Activated T-cell treated with anti-CD3 and anti-CD28 coated beads, Interleukin-2, amount 50 U/mL, for 48 hours (primary cell): Measurements from ENCODE around the gene C2orf42.
"Not testable (repeated sequence)": the region's sequence is repeated elsewhere in the genome, so short reads cannot be mapped to it uniquely, and the experiment has no call there.

Source experiments
- DNase-seq, 2 experiments: peaks; one replicate each; pipeline ENCODE4 v3.0.0-alpha.2; 2020

The C2orf42 gene

DNA sequence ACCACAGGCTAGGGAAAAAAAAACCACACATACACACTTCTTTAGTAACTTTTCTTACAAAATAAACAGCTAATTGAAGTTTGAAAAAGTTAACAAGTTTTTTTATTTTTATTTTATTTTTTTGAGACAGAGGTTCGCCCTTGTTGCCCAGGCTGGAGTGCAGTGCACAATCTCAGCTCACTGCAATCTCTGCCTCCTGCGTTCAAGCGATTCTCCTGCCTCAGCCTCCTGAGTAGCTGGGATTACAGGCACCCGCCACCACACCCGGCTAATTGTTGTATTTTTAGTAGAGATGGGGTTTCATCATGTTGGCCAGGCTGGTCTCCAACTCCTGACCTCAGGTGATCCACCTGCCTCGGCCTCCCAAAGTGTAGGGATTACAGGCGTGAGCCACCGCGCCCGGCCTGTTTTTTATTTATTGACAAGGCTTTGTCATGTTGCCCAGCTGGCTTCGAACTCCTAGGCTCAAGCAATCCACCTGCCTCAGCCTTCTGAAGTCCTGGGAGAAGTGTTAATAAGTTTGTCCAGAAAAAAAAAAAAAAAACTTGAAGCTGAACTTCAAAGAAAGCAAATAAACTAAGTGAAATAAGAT is 21.1 kb downstream of the C2orf42 start:
- not testable (repeated sequence) for DNase-seq

- DNase-seq = no peak
These were observed 29.7 kb downstream of the C2orf42 start for GRCh38 chr2:70161069-70161534.

GRCh38 chr2:70160545-70160944 is 30.3 kb downstream of the C2orf42 start:
- no peak for DNase-seq

DNA sequence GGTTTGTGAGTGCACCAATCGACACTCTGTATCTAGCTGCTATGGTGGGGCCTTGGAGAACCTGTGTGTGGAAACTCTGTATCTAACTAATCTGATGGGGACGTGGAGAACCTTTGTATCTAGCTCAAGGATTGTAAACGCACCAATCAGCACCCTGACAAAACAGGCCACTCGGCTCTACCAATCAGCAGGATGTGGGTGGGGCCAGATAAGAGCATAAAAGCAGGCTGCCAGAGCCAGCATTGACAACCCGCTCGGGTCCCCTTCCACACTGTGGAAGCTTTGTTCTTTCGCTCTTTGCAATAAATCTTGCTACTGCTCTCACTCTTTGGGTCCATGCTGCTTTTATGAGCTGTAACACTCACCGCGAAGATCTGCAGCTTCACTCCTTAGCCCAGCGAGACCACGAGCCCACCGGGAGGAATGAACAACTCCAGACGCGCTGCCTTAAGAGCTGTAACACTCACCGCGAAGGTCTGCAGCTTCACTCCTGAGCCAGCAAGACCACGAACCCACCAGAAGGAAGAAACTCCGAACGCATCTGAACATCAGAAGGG is 41.6 kb downstream of the C2orf42 start:
- not testable (repeated sequence) for DNase-seq

DNA sequence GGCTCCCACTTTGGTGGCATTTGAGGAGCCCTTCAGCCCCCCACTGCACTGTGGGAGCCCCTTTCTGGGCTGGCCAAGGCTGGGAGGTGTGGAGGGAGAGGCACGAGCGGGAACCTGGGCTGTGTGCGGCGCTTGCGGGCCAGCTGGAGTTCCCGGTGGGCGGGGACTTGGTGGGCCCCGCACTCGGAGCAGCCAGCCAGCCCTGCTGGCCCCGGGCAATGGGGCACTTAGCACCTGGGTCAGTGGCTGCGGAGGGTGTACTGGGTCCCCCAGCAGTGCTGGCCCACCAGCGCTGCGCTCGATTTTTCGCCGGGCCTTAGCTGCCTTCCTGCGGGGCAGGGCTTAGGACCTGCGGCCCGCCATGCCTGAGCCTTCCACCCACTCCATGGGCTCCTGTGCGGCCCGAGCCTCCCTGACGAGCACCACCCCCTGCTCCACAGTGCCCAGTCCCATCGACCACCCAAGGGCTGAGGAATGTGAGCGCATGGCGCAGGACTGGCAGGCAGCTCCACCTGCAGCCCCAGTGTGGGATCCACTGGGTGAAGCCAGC is 42.5 kb downstream of the C2orf42 start:
- not testable (repeated sequence) for DNase-seq

DNA sequence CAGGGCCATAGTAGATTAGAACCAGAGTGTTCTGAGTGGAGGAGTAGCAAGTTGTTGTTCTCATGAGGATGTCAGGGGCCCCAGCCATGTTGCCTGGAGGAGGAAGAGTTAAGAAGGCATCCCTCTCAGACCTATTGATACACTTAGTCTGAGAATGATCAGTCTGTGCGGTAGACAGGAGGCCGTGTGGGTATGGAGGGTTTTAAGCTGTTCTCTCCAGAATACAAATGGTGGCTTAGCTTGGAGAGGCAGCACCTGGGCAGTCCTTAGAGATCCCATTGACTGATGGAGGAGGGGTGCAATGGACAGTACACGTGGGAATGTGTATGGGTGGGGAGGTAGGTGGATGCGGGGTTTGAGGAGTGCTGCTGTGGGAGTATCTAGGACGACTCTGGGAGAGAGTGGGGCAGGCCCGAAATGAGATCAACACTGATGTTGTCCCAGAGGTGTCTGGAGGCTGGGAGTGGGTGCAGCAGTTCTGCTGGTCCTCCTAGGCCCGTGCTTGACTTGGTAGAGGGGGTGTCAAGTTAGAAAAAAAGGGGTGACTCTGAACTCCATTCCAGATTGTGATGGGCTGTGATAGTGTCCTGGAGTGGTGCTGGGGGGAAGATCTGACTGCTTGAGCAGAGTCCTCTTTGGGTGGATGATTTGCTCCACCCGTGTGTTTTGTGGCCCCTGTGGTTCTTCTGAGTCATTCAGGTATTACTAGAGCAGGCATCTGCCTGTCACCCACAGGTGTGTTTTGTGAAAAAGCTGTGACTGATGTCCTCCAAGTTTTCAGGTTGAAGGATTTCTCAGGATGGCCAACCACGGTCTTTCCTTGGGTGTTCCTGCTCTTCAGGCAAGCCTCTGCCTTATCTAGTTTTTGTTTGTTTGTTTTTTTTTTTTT is 44.7 kb downstream of the C2orf42 start:
- DNase-seq = peak in 1 of 2 experiments; percentile 50

- no peak for DNase-seq
These were observed 45.7 kb downstream of the C2orf42 start for GRCh38 chr2:70145144-70145490.

DNA sequence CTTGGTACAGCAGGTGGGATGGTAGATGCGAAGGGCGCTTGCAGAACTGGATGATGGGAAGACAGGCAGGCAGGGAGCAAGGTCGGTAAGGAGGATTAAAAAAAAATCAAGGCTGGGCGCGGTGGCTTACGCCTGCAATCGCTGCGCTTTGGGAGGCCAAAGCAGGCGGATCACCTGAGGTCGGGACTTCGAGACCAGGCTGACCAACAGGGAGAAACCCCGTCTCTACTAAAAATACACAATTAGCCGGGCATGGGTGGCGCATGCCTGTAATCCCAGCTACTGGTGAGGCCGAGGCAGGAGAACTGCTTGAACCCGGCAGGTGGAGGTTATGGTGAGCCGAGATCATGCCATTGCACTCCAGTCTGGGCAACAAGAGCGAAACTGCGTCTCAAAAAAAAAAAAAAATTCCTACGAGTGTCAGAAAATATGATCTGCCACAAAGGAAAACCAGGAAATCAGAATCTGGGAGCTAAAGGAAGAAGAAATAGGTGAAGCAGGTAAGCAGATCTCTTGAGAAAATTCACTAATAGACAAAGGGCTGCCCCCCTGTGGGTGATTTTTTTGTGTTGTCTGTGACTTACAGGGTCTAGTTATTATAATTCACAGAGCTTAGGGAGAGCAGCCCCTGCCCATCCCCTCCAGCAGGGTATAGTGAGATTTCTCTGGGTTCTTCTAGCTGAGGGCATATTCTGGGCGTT is 46.2 kb downstream of the C2orf42 start:
- no peak for DNase-seq

GRCh38 chr2:70143314-70144150 is 47.3 kb downstream of the C2orf42 start:
- DNase-seq = peak in 1 of 2 experiments; percentile 65

DNA sequence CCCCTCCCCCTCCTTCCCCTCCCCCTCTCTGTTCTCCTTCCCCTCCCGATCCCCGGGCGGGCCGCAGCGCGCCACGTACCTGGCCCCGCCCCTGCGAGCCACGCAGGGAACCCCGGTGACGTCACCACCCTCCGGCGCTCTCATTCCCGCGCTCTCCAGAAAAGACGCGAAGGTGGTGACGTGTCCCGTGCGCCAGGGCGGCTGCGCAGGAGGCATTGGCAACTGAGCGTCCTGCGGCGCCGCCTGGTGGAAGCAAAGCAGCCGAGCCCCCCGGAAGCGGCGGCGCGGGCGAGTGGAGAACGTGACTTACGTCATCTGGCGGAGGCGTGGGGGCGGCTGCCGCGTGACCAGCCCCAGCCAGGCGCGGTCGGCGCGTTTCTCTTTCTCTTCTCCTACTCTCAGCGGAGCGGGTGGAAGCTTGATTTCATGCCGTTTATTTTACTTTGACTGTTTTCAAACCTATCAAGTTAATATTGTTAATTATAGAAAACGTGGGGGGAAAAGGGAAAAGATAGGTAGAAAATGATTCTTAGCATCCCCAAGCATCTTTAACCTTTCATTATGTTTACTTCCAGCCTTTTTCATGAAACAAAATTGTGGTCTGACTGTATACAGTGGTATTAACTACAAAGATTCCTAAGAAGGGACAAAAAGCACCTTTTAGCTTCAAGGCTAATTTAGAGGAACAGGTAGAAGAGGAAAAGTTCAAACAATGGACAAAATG is 48.1 kb downstream of the C2orf42 start:
- DNase-seq = peak; percentile 99 to 100

GRCh38 chr2:70141902-70142589 is 48.8 kb downstream of the C2orf42 start:
- peak in 1 of 2 experiments; percentile 71 for DNase-seq

GRCh38 chr2:70141212-70141901 is 49.5 kb downstream of the C2orf42 start:
- peak; percentile 80 to 83 for DNase-seq

- DNase-seq = no peak
These were observed 50.0 kb downstream of the C2orf42 start for GRCh38 chr2:70140791-70141211.

- DNase-seq = not testable (repeated sequence)
These were observed 56.4 kb downstream of the C2orf42 start for GRCh38 chr2:70134323-70134983.

DNA sequence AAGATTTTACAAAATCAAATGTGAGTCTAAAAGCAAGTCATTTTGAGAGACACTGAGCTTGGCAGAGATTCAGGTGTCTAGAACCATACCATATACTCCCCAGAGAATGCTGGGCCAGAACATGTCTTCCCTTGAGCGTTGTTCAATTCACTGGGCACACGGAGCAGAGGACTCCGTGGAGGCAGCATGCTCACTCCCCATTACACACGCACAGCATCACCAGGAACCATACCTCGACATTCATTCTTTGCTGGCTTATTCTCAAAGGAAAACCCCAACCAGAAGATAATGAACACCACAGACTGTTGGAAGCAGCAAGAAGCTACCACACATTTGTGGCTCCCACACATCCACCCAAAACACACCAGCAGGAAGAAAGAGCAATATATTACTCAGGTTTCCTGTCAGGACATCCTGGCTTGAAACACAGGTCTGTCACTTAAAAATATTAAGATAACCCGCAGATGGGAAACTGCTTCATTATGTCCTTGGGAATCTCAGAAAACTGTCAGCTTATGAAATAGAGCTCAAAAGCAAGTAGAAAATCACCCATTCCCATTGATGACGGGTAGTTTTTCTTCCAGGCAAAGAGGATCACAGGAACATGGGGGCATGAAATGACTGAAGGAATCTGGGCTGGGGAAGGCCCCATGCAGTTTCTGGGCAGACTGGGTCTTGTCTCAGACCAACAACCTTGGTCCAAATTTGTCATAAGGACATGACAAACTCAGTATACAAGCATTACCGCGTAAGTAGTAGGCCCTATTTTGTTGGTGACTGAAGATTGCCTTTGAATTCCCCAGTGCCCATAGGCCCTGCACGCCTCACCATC is 57.1 kb downstream of the C2orf42 start:
- peak; percentile 57 to 66 for DNase-seq

DNA sequence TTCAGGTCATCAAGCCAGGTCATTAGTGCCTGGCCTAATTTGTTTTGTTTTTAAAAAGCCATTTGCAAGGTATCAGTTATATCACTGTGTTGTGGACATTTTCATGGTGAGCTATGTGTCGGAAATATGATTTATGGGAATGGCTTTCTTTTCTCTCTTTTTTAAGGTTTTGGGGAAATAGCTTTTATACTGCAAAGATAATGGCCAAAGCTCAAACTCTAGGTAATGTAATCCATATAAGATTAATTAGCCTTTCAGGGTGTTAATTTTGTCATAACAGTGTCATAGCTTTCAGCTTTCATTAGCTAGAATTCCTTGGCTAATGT is 57.7 kb downstream of the C2orf42 start:
- no peak for DNase-seq

DNA sequence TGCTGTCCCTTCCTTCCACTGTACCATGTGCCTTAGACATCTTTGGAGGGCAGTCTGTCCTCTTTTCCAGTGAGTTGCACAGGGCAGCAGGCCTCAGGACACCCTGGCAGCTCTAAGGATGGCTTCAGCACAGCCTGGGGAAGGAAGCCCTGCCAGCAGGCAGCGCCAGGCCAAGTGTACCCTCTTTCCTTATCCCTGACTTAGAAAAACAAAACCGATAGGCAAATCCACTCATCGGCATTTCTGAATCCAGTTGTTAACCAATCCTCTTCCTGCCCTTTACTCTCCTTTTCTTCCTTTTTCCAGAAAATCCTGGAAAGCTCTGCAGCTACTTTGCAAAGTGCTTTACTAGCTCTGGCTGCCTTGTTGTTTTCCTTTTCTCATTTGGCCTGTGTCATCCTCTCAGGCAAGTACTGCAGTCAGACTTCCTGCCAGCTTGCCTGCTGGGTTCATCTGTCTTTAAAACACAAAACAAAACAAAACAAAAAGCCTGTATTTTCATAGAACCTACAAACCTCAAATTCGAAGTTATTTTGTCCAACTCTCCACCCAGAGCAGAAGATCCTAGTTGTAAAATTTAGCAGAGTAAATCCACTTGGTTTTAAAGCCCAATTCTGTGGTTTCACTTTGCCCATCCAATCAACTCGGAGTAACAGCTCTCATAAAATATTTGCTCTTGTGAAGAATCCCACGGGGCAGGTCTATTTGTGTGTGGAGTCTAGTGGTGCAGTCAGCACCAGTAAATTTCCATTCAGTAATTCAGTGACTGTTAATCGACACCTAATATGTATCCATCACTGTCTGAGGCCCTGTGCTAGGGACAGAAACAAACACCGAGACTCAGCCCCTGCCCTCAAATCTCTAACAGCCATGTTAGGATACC is 58.3 kb downstream of the C2orf42 start:
- DNase-seq = peak in 1 of 2 experiments; percentile 52
